ENCODE results near the gene CCDC194.

The CCDC194 gene

DNA sequence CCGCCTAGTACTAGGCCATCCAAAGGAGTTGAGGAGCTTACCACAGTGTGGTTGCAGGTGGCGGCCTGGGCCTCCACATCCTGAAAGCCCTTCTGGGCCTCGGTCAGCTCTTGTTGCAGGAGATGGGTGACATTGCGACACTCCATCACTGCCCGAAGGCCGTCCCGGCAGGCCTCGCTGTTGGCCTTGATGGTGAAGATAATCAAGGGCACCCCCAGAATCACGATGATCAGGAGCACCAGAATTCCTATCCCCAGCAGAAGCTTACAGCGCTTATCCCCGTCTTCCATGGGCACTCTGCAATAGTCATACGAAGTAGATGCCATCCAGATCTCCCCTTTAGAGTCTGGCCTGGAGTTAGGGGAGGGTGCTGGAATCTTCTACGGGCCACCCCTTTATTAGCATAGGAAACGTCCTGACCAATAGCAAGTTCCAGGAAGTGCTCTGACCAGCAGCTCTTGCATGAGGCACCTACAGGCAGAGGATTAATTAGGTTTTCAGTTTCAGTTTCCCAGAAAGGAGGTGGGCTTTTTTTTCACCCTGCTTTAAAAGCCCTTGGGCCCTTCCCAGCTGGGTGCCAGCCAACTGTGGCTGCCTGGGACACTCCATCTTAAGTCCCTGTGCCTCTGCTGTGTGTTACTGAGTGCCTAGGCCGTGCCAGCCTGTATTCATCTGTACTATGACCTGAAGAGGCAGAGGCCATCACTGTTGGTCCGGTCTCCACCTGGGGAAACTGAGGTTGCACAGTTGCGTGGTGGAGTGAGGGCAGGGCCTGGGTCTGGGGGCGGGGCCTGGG is 11.5 kb upstream of the CCDC194 start, which contains the start of gene BST2:
BST2 (minus strand) TSS at position 381 of the 796 bp plus-strand sequence; CDS start at position 326, 55 bp downstream.
- peak; percentile 25 to 57 for DNase-seq

DNA sequence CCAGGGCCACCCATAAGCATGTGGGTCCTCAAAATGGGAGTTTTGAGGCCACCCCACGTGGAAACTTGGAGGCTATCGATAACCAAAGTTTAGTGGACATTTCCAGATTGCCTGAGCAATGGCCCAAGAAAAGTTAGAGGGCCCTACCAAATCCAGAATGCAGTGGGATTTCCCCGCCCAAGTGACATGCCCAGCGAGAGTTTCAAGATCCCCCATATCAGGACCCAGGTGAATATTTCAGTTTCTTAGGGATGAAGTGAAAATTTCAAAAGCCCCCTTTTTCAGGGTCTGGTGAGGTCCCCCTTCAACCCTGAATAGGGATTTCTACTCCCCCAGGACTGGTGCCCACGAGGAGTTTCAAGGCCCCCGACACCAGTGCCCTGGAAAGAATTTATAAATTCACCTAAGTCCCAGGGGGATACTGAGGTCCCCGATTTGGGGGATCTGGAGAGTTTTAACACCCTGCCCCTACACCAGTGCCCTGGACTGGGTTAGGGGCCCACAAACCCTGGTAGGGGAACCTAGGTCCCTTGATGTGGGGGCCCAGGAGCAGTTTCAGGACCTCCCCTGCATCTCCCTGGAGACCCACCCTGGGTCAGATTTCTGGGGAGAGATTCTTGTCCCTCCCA is 10.7 kb upstream of the CCDC194 start:
- no peak for DNase-seq

DNA sequence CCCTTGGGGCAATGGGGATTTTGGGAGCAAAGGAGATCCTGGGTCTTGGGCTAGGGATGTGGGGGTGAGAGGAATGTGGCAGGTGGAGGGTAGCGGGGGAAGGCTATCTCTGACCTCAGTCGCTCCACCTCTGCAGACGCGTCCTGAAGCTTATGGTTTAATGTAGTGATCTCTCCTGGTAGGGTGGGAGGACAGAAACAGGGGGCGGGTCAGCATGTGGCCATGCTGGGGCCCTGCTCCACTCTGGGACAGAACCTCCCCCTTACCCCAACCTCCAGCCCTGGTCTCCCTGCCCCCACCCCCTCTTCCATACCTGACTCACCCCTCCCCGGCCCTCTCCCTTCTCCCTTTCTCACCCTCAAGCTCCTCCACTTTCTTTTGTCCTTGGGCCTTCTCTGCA is 10.0 kb upstream of the CCDC194 start:
- DNase-seq: no peak

DNA sequence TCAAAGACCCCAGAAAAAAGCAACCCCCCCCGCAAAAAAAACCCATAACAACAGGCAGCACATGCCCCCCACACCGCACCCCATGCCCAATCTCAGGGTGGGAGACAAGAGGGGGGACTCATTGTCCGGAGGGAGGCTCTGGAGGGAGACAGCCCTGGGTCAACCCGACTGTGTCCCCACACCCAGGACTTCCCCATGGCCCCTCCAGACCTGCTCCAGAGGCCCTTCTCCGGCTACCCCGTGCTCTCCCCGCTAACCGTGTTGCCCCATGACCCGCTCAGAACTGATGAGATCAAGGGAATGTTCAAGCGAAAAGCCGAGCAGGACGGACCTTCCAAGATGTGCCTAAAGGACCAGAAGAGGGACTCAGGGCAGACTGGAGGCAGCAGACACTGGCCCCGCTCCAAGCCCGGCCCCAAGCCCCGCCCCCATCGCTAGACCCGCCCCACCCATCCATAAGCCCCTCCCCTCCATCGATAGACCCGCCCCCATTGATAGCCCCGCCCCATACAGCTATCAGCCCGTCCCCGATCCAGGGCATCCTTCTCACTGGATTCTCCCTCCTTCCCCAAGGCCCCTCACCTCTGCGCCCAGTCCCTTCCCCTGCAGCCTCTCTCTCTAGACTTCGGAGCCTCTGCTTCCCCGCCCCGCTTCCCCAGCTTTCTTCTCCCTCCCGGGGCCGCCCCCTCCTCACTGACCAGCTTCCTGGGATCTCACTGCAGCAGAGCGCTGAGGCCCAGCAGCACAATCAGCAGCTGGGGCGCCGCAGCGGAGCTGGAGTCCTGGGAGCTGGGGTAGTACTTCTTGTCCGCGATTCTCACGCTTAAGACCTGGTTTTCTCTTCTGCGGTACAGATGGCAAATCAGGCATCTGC is 9.2 kb upstream of the CCDC194 start:
- DNase-seq: peak; percentile 26 to 51

DNA sequence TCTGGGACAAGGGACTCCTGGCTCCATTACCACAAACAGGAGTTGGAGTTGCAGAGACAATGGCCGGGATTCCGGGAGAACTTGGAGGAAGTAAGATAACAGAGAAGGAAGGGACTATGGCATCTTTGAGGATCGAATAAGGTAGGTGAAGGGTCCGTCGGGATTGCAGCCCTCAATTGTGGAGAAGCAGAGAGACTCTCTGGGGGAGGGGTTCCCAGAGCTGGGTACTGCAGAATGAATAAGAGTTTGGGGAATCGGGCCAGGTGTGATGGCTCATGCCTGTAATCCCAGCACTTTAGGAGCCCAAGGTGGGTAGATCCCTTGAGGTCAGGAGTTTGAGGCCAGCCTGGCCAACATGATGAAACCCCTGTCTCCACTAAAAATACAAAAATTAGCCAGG is 7.6 kb upstream of the CCDC194 start:
- no peak for DNase-seq

DNA sequence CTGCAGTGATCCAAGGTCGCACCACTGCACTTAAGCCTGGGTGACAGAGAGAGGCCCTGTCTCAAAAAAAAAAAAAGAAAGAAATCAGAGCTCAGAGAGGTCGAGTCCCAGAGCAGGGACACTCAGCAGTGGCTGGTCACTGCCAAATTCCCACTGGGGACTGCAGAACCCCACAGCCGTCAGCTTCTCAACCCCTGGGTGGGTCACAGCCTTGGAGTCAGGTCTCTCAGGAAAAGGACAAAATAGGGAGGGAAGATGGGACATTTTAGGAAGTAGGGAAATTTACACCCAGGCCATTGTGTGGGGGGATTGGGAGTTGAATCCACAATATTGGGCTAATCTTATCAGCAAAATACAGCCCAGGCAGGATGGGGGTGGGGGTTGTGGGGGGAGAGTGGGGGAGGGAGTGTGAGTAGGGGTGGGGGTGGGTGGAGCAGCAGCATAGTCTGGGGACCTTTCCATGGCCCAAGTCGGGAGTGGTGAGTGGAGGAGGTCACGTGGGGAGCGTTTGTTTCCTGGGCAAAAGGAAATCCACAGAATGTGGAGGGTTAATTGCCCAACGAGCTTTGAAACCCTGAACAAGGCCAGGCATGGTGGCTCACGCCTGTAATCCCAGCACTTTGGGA is 5.0 kb upstream of the CCDC194 start:
- DNase-seq: no peak

DNA sequence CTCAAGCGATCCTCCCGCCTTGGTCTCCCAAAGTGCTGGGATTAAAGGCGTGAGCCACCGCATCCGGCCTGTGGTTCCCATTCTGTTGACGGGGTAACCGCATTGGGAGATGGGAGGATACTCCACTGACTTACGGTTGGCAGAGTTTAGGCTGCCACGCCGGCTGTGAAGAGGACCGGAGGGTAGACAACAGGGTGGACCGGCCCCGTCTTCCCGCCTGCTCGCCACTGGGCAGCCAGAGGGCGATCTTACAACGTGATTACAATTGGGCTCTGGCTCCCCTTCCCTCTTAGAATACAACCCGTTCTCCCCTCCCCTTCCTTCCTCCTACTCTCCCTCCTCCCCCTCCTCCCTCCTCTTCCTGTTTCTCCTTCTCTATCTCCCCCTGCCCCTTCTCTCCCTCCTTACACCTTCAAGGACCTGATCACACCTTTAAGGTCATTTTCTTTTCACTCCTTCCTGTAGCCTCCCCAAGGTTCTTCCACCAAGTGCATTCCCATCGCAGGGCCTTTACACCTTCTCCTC is 957 bp upstream of the CCDC194 start:
- peak; percentile 61 to 63 for DNase-seq

DNA sequence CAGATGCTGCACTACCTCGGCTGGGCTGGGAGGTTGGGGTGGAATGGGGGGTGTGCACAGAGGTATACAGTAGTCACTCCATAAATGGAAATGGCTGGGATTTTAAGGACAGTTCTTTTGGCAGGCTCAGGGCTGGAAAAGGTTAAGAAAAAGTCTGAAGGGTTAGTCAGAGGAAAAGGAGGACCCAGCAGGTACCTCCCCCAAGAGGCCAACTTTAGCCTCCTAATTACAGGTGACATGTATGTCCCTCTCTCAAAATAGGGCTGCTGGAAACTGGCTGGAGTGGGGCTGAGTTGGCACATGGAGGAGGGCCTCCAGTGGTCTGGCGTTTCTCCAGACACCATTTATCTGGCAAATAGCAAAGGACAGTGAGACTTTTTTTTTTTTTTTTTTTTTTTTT is 994 bp downstream of the CCDC194 start:
- no peak for DNase-seq

DNA sequence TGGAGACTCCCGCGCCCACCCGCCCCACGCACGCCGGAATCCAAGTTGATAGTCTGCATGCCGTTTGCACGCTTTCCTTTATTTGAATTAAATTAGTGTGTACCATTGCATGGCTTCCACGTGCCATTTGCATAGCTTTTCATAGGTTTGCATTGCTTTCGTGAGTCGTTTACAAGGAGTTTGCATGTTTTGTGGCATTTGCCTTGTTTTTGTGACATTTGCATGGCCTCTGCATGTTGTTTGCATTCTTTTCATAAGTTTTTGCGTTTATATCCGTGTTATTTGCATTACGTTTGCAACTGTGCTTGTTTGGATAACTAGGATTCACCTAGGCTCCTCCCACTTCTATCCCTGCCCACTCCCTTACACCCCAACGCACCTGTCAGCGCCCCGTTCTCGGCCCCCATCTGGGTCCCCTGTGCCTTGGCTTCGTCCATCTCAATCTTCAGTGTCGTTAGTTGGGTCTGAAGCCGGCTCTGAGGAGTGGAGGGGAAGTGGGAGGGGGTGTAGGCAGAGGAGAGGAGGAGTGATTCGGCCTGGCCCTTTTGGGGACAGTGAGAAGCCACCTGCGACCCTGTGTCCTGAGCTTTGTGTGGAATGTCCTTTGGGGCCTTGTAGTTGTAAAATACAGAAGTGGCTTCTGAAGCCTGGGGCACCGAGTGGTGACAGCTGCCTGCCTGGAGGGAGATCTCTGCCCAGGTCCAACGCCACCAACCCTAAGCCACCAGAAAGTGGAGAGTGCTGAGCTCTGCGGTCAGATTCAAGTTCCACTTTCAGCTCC is 2.4 kb downstream of the CCDC194 start:
- no peak for DNase-seq

DNA sequence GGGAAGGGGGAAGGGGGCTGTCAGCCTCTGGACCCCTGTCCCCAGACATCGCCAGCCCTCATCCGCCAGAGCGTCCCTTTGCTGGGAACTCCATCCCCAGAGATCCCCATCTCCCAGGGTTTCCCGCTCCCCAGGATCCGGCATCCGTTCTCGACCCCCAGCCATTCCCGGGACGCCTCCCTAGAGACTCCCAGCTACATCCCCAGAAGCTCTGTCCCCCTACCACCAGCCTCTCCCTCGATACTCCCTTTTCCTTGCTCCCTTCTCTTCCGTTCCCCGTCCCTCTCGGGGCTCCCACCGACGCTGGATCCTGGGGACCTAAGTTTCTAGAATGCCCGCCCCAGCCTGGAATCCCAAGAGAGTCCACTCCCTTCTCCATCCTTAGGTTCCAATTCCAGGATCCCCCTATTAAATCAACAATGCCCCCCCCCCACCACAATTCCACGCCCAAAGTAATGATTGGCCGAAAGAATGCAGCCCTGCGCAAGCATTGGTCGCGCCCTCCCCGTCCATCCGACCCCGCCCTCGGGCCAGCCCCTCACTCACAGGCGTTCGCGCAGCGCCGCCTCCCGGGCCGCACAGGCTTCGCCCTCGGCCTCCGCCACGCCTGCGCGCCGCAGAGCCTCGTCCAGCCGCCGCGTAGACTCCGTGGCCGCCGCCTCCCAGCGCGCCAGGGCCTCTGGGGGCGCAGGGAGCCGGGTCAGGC is 3.2 kb downstream of the CCDC194 start:
- DNase-seq: peak; percentile 85 to 87

DNA sequence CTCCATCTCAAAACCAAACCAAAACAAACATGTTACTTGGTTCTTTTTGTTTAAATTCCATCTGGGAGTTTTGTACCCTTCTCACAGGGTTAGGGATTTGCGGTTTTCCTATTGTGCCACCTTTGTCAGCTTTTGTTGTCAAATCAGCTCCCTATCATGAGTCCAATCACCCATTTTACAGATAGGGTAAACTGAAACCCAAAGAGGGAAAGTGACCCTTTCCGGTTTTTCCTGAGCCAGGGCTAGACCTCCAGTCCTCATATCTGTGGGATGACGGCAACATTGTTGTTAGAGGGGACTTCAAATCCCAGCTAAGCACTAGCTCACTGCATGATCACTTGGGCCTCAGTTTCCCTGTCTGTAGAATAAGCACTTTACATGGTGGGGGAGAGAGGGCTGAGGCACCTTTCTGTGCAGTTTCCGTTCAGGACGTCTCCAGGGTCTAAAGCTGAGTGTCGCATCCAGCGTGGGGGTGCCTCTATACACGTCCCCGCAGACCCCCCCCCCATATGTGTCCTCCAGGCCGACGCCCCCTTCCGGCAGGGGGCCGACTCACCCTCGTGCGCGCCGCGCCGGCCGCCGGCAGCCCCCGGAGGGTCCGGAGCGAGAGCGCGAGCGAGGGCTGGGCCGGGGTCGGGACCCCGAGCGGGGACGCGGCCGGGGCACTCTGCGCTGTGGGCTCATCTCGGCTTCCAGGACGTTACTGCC is 3.9 kb downstream of the CCDC194 start:
- DNase-seq: no peak

DNA sequence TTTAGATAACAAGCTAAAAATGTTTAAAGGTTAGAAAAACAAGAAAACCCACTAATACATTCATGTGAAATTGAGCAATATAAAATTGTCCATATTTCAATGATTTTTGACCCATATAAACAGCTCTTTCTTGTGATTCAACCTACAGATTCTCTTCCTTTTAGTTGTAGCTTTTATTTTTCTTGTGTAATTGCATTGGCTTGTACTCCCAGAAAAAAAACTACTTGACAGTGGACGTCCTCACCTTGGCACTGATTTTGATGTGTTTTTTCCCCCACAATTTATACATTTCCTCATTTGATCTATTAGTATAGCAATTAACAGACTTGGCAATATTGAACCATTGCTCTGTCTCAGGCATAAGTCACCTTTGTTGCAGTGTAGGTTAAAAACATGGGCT is 4.7 kb downstream of the CCDC194 start:
- no peak for DNase-seq

DNA sequence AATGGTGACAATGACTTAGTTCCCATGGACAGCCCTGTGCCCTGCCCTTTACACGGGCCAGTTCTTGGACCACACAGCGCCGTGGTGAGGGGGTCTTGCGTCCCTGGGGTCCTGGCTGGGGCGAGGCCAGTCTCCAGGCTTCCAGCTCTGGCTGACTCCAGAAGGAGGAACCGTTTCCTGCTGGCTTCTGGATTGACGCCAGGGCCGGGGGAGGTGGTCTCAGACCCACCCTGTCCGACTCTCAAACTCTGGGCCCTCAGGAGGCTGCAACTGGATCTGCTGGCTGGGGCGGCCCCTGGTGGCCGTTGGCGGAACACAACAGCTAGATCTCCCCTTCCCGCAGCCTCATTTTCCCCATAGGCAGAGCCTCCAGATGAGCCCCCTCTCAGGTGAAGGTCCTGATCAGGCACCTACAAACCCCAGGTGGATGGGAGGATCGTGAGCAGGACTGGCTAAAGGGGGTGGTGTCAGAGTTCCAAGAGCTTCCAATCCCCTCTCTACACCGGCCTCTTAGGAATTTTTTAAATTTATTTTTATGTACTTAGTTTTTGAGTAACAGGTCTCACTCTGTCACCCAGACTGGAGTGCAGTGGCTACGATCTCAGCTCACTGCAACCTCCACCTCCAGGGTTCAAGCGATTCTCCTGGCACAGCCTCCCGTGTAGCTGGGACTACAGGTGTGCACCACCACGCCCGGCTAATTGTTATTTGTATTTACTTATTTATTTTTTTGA is 8.0 kb downstream of the CCDC194 start:
- peak; percentile 52 to 62 for DNase-seq

DNA sequence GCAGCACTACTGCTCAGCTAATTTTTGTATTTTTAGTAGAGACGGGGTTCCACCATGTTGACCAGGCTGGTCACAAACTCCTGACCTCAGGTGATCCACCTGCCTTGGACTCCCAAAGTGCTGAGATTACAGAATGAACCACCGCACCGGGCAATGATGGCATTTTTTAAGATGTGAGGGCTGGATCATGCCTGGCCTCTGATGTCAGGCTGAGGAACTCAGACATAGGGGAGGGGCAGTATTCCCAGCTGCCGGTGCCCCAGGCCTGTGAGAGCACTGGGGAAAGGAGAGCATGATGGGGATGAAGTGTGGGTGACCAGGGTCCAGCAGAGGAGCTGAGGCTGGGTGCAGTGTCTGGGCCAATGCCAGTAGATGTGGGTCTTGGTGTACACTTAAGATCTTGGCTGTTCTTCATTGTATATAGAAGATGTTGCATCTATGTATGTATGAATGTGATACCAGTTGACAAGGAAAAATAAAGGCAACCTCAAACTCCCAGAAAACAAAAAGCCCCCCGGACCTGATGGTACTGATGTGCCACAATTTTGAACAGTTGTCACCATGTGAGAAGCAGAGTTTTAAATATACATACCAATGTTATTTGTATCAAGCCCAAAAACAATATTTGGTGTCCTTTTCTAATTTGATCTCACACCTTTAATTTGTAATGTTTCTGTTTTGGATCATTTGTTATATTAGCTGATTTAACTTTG is 13.4 kb downstream of the CCDC194 start:
- DNase-seq: no peak

DNA sequence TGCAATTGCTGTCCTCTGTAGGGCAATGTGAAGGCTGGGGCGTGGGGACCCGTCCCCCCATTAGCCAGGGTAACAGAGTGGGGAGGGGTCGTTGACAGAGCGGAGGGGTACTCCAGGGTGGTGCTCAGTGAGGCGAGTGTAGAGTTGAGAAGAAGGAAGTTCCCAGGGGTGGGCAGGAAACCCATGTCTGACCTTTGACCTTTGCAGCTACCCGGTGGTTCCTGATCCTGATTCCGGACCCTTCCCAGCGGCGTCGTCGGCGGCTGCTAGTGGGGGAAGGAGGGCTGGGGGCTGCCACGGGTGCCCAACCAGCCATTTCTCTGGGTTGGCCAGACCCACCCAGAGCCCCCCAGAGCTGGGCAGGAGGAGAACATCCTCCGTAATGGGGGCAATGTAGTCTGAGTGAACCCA is 14.8 kb downstream of the CCDC194 start:
- no peak for DNase-seq

DNA sequence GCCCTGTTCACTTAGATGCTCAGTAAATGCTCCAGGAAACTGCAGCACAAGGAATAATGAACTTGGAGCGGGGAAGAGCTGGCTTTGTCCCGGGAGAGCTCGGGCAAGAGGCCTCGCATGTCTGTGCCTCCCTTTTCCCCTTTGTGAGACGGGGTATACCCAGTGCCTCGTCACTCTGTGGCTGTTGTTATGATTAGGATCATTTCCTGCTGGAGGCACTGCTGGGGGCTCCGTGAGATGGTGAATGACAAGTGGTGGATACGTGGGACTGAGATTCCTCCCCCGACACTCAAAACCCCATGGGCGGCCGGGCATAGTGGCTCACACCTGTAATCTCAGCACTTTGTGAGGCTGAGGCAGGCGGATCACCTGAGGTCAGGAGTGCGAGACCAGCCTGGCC is 15.7 kb downstream of the CCDC194 start:
- DNase-seq: no peak

DNA sequence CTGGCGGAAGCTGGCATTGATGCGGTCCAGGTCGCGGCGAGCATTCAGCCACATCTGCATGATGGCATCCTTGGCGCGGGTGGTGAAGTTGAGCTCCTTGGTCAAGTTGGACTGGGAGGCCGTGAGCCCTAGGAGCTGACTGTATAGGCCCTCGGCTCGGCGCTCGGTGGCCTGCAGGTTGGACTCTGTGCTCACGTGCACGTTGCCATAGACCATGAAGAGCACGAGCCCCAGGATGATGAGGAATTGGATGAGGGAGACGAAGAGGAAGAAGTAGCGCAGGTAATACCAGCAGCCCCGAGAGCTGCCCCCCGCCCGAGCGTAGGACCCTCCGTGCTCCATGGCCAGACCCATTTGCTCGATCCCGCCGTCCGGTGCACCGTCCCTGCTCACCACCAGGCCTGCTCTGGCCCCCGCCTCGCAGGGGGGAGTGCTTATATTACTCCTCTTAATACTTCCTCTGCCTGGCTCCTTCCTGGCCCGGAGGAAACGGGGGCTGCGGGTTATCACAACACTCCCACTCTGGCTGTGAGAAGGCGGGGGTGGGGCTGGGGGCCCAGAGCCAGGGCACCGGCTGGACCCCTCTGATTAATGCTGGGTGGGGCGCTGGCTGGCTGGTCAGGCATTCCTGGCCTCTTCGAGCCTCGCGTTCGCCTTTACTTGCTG is 16.9 kb downstream of the CCDC194 start, which contains the start of gene PLVAP:
PLVAP (minus strand) TSS at position 408 of the 666 bp plus-strand sequence; CDS start at position 354, 54 bp downstream.
- DNase-seq: no peak

DNA sequence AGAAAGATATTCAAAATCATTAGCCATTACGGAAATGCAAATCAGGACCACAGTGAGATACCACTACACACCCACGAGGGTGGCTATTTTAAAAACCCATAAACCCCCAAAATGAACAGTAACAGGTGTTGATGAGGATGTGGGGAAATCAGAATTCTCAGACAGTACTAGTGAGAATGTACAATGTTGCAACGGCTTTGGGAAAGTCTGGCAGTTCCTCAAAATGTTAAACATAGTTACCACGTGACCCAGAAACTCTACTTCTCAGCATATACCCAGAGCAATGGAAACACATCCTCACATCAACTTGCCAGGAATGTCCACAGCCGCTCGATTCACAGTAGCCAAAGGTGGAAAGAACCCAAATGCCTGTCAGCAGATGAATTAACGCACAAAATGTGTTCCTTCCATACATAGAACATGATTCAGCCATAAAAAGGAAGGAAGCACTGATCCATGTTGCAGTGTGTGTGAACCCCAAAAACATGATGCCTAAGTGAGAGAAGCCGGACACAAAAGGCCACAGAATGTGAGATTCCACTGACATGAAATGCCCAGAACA is 23.9 kb downstream of the CCDC194 start:
- no peak for DNase-seq

Data from activated CD4-positive, alpha-beta T cell treated with anti-CD3 and anti-CD28 coated beads for 4 hours (primary cell).